ENCODE measurements around the gene RHAG. TPM values are rescaled to one million over a fixed set of nuclear protein-coding genes. Genes with fewer than 3 reads are reported as not detected.

The RHAG gene
- total and polyA plus RNA-seq, 2 of the 8 experiments (the other 6 are each of a cell fraction or from before 2014, with no cell fraction given), result not detected

- H3K23ac ChIP-seq (ENCODE audit: insufficient read length), result no peak overlapping the region
- H3K4me3 ChIP-seq (ENCODE audit: extremely low read depth in 1 of 4, insufficient read depth in 2 of 4, low read depth in 3 of 4, low read length in 4 of 4), result no peak overlapping the region
- no peak overlapping the region for H4K91ac ChIP-seq (replicated peaks; ENCODE audit: insufficient read length, low read length)
- no peak overlapping the region for H3K27ac ChIP-seq (ENCODE audit: low read depth, low read length)
- no peak overlapping the region for H2BK120ac ChIP-seq (replicated peaks; ENCODE audit: low read depth, low read length)
- H3K36me3 ChIP-seq (ENCODE audit: control insufficient read depth in 2 of 4, insufficient read depth in 4 of 4, low read length in 3 of 4), result no peaks in the 10 kb centered on the region
- no peaks in the 10 kb centered on the region for H3K27me3 ChIP-seq (replicated peaks in 1 of 4; ENCODE audit: control insufficient read depth in 3 of 4, extremely low read depth in 1 of 4, insufficient read depth in 3 of 4, low read length in 3 of 4)
- H2BK12ac ChIP-seq (ENCODE audit: low read depth, low read length), result no peak overlapping the region
- H2BK20ac ChIP-seq (ENCODE audit: low read length), result no peak overlapping the region
- H2BK15ac ChIP-seq (ENCODE audit: low read length), result no peak overlapping the region
- no peaks in the 10 kb centered on the region for H3K4me1 ChIP-seq (replicated peaks in 1 of 4; ENCODE audit: control insufficient read depth in 3 of 4, insufficient read depth in 4 of 4, low read length in 3 of 4)
- ChIA-PET POLR2A (ENCODE audit: partially characterized antibody) (no interaction called here), CTCF (ENCODE audit: partially characterized antibody) (interaction anchor here (0.8 kb wide), 1 partner anchor 115 kb away, joined by 3 read pairs; no protein-coding TSS in a partner anchor)
- no peak overlapping the region for H2AK5ac ChIP-seq (ENCODE audit: low read depth, low read length)
- H3K79me1 ChIP-seq (ENCODE audit: low read depth, low read length), result no peaks in the 10 kb centered on the region
- no peak overlapping the region for H3K56ac ChIP-seq (replicated peaks; ENCODE audit: insufficient read length, low read depth, low read length)
- H3K18ac ChIP-seq (ENCODE audit: extremely low read depth, low read length), result no peak overlapping the region
- H2BK5ac ChIP-seq (ENCODE audit: low read depth, low read length), result no peak overlapping the region
- no peaks in the 10 kb centered on the region for H3K9me3 ChIP-seq (ENCODE audit: insufficient read depth in 2 of 2, low read depth in 1 of 2, low read length in 1 of 2)
- H4K20me1 ChIP-seq (replicated peaks in 1 of 2; ENCODE audit: control insufficient read depth in 1 of 2, insufficient read depth in 2 of 2, low read length in 2 of 2), result no peaks in the 10 kb centered on the region
- 100% methylated on average over 3 of the region's 3 CpGs; no CpG with 5 or more reads in 1 of the 2 experiments for WGBS, 2 experiments (ENCODE audit: extremely low coverage in 1 of 2, insufficient coverage in 1 of 2, insufficient read length in 1 of 2, insufficient replicate concordance in 2 of 2, low coverage in 1 of 2, low lambda C conversion rate in 2 of 2, missing lambda C conversion rate in 1 of 2)
- no peak overlapping the region for H3K9ac ChIP-seq (replicated peaks in 1 of 4; ENCODE audit: extremely low read depth in 1 of 4, low read depth in 3 of 4, low read length in 3 of 4)
- DNase-seq (ENCODE audit: low read depth in 1 of 2, low spot score in 2 of 2) (no peak), FAIRE-seq (no peak)
- no peak overlapping the region for H4K5ac ChIP-seq (ENCODE audit: insufficient read length, low read depth, low read length)
- H2AFZ ChIP-seq (ENCODE audit: low read length), result no peak overlapping the region
- no peak overlapping the region for H4K8ac ChIP-seq (ENCODE audit: extremely low read depth, insufficient read depth, low read length)
- no peak overlapping the region for H3K14ac ChIP-seq (ENCODE audit: insufficient read length)
- no peak overlapping the region for H3K4me2 ChIP-seq (ENCODE audit: insufficient read depth in 1 of 2, low read depth in 2 of 2, low read length in 2 of 2)
- H3K79me2 ChIP-seq (ENCODE audit: control insufficient read depth in 1 of 2, insufficient read depth in 2 of 2, low read length in 2 of 2), result no peaks in the 10 kb centered on the region
- H3K23me2 ChIP-seq (ENCODE audit: low read depth, low read length), result no peaks in the 10 kb centered on the region
- no peak overlapping the region for H3K4ac ChIP-seq (replicated peaks; ENCODE audit: insufficient read length, low read depth, low read length)
- TF ChIP-seq FOSL1 (IDR thresholded peaks at IDR 0.05; ENCODE audit: insufficient read depth, low read depth, low read length) (no peak), ATF3 (IDR thresholded peaks at IDR 0.05; ENCODE audit: insufficient read depth, low read depth, low read length) (no peak), CEBPB (IDR thresholded peaks at IDR 0.05; ENCODE audit: low read depth, low read length) (no peak), POU5F1 (IDR thresholded peaks at IDR 0.05; ENCODE audit: low read depth, low read length) (no peak), YY1 (IDR thresholded peaks at IDR 0.05; ENCODE audit: low read depth, low read length) (no peak), RXRA (IDR thresholded peaks at IDR 0.05; ENCODE audit: insufficient read depth, low read depth, low read length) (no peak), BRCA1 (IDR thresholded peaks at IDR 0.05; ENCODE audit: low read depth, low read length) (no peak), SAP30 (IDR thresholded peaks at IDR 0.05; ENCODE audit: insufficient read depth, insufficient replicate concordance, low read length) (no peak), PHF8 (conservative IDR thresholded peaks at IDR 0.05; ENCODE audit: low read depth, low read length) (no peak), SP2 (IDR thresholded peaks at IDR 0.05; ENCODE audit: low read length) (no peak), E2F6 (IDR thresholded peaks at IDR 0.05) (no peak), NANOG (IDR thresholded peaks at IDR 0.05; ENCODE audit: insufficient read depth, low read depth, low read length, poor library complexity, severe bottlenecking) (no peak)
These were observed 9.6 kb upstream of the RHAG start for GRCh38 chr6:49646130-49646824.
